ENCODE data around the gene KDM4C.

DNA sequence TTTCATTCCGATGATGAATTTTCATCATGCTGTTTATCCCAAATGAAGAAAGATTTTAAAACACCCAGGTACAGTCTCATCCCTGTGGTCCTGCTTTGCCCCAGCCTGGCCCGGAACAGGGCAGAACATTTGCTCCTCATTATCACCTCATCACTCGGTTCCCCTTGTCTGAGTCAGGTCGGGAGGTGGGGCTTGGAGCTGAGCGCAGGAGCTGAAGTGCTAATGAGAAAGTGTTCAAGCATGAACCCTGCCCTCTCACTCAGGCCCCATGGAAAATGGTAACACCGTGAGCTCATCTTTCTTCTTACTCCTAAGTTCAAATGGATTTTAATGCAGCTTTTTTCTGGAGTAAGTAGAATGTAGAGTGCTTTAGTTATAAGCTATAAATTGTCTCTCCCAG, 466.2 kb downstream of the KDM4C start:
- TF ChIP-seq CTCF (IDR thresholded peaks at IDR 0.05; ENCODE audit: insufficient read depth, low read depth, low read length) (no peak), EZH2 (IDR thresholded peaks at IDR 0.05; ENCODE audit: insufficient read depth, low read length) (no peak)
